GM18499 (cell line): ENCODE data around the gene MYO1E.
A peak's percentile ranks its signal among the peaks of the same experiment; 100 is the strongest.
"Not testable (repeated sequence)": the region's sequence is repeated elsewhere in the genome, so short reads cannot be mapped to it uniquely, and the experiment has no call there.

Experiments used
- ATAC-seq: cut with Tn5 transposase; IDR thresholded peaks from one replicate; pipeline ENCODE4 v1.9.1; 2021; ENCODE audit warnings: moderate number of reproducible peaks; ENCODE audit not compliant: insufficient read depth, unreplicated experiment

Gene MYO1E

DNA sequence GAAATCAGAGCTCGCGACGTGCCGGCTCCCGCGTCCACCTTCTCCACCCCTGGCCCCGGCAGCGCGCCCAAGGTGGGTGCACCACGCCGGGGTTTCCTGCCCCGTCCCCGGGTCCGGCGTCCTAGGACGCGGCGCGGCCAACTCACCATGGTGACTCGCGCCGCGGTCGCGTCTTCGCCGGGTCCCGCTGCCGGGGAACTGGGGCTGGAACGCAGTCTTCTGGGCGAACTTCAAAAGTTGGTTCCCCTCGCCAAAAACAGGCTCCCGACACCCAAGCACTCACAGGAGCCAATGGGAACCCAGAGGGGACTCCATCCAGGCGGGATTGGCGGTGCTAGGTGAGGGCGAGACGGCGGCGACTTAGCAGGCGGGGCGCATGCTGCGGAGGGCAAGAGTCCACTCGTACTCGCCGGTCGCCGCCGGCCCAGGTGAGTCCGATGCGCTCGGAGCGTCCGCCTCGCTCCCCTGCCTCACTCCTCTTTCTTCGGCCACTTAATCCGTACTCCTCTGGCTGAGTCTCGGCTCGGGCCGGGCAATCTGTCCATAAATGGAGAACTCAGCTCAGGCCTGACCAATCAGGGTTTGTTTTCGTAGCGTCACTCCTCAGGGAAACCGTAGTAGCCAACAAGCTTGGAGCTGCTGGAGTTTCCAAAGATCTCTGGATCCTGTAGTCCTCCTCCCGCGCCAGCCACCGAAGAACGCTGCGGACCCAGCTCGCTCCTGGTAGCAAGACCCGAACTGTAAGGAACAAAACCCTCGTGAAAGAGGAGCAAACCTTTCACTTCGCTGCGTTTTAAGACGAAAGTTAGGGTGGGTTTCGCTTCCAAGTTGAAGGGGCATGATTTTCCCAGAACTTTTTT, at the start of gene MYO1E:
MYO1E (minus strand) TSS at position 520 of the 860 bp plus-strand sequence; CDS start at position 149, 371 bp downstream.
- no peak for ATAC-seq

DNA sequence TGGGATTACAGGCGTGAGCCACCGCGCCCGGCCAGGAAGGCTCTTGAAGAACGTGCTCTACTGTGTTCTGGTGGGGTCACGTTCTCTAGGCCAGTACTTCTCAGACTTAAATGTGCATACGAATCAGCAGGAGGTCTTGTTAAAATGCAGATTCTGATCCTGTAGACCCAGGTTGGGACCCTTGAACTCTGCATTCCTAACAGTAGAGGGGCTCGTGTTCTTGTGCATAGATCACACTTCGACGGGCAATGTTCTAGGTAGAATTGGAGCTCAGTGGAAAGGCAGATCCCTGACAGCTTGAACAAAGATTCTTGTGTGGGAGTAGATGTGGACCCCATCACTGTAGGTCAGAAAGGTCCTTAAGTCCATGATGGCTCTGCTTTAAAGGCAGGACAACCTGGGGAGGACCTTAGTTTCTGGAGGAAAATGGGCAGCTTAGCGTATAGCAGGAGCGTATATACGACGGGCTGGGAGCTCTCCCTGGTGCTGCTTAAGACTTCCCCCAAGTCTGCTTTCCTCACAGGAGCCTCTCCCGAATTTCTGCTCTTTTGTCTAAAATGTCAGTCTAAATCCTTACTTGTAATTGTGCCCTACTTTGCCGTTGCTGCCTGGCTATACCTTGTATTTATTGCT, 48.4 kb upstream of the MYO1E start:
- ATAC-seq: no peak

- ATAC-seq: no peak
Observed at GRCh38 chr15:59420108-59420507, 47.4 kb upstream of the MYO1E start.

GRCh38 chr15:59419170-59419569, 46.5 kb upstream of the MYO1E start:
- ATAC-seq: no peak

DNA sequence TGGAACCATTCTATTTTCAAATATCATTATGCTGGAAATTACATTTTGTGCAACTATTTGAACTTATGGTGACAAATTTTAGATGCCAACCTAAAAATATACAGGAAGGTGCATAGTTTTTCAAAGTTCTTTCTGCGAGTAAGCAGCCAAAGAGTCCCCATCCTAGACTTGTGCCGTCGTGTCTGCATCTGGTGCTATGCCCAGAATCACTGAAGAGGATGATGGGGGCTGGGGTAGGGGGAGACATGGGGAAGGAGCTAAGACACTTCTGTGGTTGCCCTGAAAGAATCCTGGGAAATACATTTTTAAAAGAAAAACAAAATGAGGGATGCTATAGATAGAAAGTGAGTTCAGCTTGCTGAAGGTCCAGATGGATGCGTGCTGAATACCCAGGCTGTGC, 44.1 kb upstream of the MYO1E start:
- ATAC-seq: no peak

GRCh38 chr15:59413577-59413976, 40.9 kb upstream of the MYO1E start:
- ATAC-seq: no peak

- ATAC-seq: no peak
Observed at GRCh38 chr15:59410391-59410896, 37.8 kb upstream of the MYO1E start.

GRCh38 chr15:59407946-59408345, 35.3 kb upstream of the MYO1E start:
- no peak for ATAC-seq

GRCh38 chr15:59406446-59406845, 33.8 kb upstream of the MYO1E start:
- ATAC-seq: no peak

- no peak for ATAC-seq
Observed at GRCh38 chr15:59405079-59405478, 32.4 kb upstream of the MYO1E start.

GRCh38 chr15:59401824-59402569, 29.3 kb upstream of the MYO1E start:
- ATAC-seq: no peak

- ATAC-seq: not testable (repeated sequence)
Observed at GRCh38 chr15:59401051-59401823, 28.6 kb upstream of the MYO1E start.

DNA sequence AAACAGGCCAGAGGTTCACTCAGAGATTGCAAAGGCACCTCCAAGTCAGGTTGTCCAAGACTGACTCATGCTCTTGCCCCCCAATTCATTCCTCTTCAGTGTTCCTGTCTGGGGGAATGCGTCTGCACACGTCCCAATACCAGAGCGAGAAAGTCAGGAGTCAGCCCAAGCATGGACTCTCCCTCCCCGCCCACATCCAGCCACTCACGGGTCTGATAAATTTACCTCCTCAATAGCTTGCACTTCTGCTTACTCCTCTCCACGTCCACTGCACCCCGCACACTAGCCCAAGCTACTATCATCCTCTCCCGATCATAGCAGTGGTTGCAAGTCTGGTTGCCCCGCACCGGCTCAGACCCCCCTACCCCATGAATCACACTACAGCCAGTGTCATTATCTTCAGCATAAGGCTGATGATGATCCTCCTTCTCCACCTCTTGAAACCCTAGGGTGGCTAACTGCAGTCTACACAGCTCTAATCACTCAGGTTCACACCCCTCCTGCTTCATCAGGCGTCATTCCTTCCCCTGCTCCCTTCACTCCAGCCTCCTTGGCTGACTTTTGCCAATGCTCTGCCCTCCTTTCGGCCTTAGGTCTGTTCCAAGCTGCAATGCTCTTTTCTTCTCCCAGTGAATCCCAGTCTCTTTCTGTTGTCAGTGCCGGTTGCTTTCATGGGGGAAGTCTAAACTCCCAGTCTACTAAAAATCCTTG, 27.6 kb upstream of the MYO1E start:
- ATAC-seq: no peak

- peak; percentile 78 for ATAC-seq
Observed at GRCh38 chr15:59399465-59400102, 26.9 kb upstream of the MYO1E start.

- ATAC-seq: no peak
Observed at GRCh38 chr15:59398220-59398619, 25.5 kb upstream of the MYO1E start.

- no peak for ATAC-seq
Observed at GRCh38 chr15:59396679-59397078, 24.0 kb upstream of the MYO1E start.

GRCh38 chr15:59396211-59396610, 23.5 kb upstream of the MYO1E start:
- no peak for ATAC-seq

DNA sequence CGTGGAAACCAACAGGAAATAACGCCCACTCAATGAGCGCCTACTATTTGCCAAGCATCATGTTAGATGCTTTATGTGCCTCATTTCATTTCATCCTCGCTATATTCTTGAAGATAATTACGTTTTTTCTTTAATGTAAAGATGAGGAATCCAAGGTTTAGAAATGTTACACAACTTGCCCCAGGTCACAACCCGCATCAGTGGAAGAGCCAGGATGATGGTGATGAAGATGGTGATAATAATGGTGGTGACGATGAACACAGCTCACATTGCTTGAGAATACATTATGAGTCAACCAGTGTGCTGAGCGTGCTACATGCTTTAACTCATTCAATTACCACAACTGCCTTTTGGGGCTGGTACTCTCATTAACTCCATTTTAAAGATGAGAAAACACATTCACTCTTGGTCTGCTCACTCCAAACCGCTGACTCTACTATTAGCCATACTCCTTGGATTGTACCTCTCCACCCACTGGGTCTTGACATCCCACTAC, 21.5 kb upstream of the MYO1E start:
- no peak for ATAC-seq

DNA sequence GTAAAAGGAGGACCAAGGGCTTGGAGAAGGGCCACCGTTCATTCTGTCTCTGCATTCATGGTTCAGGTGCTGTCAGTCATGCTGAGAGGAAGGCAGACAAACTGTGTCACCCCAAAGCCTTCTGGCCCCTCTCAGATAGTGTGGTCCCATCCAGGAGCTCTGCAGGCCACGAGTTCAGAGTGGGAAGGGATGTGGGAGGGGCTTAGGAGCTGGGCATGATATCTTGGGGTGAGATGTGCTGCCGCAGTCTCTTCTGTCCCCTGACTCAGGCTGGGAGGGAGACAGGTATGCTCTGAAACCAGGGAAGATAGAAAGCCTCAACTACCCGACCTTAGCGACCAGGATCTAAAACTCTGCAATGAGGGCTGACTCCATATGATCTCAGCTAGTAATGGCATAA, 19.6 kb upstream of the MYO1E start:
- ATAC-seq: no peak
